Endothelial cell of umbilical vein (primary cell): Measurements from ENCODE around the gene EVI5. TPM values are rescaled to one million over a fixed set of nuclear protein-coding genes. Genes with fewer than 3 reads are reported as not detected.
A peak's percentile ranks its signal among the peaks of the same experiment; 100 is the strongest.
"Not testable (repeated sequence)": the region's sequence is repeated elsewhere in the genome, so short reads cannot be mapped to it uniquely, and the experiment has no call there.

Source experiments
- BruUV-seq: library from RNA; stranded (reverse); fragments of 400-500 nt; replicated peaks from 2 replicates; lab custom pipeline; 2021; lab: Mats Ljungman, UMichigan
- CTCF ChIA-PET: fragments of 300-600, 350-600 bp; sonication (Branson Sonifier 250); formaldehyde crosslinking; loops from one replicate; lab custom pipeline; 2021; ENCODE audit warnings: antibody characterized with exemption, inconsistent platforms; lab: Charles Lee
- POLR2A ChIA-PET: fragments of 300-600, 350-600 bp; sonication (Branson Sonifier 250); formaldehyde crosslinking; loops from one replicate; lab custom pipeline; 2021; ENCODE audit warnings: antibody characterized with exemption, inconsistent platforms; lab: Charles Lee
- DNase-seq: peaks from one replicate; pipeline ENCODE4 v3.0.0-alpha.2; 2011; ENCODE audit warnings: low read depth, low spot score
- FAIRE-seq: peaks from 2 replicates; lab custom pipeline; 2011; peaks lifted over from hg19 to GRCh38; lab: Jason Lieb, UNC
- H2AFZ ChIP-seq: 2 replicates; pipeline ENCODE4 v1.6.0; 2012; ENCODE audit warnings: low read depth, low read length, control low read depth, inconsistent platforms
- H3K27ac ChIP-seq: 2 replicates; pipeline ENCODE4 v1.5.1; 2011; ENCODE audit warnings: low read depth, mild to moderate bottlenecking, control low read depth, low read length, moderate library complexity; ENCODE audit not compliant: insufficient read depth
- H3K27me3 ChIP-seq, 2 experiments: 2 replicates each; pipeline versions ENCODE4 v1.6.0 to v1.6.1; 2011; ENCODE audit warnings: low read length in 2 of 2, mixed read lengths in 1 of 2; ENCODE audit not compliant: control insufficient read depth in 2 of 2, insufficient read depth in 2 of 2
- H3K36me3 ChIP-seq, 2 experiments: 2 replicates in 1 of 2; 3 replicates in 1 of 2; pipeline ENCODE4 v1.5.1; 2011; ENCODE audit warnings: low read length in 2 of 2, mild to moderate bottlenecking in 1 of 2, moderate library complexity in 1 of 2; ENCODE audit not compliant: control insufficient read depth in 2 of 2, insufficient read depth in 2 of 2; ENCODE audit errors: extremely low read depth in 1 of 2
- H3K4me1 ChIP-seq: 3 replicates; pipeline ENCODE4 v1.5.1; 2011; ENCODE audit warnings: mild to moderate bottlenecking, low read length; ENCODE audit not compliant: control insufficient read depth, insufficient read depth; ENCODE audit errors: extremely low read depth
- H3K4me2 ChIP-seq: 2 replicates; pipeline ENCODE4 v1.6.1; 2011; ENCODE audit warnings: low read length, control low read depth, mixed read lengths; ENCODE audit not compliant: insufficient read depth
- H3K4me3 ChIP-seq, 3 experiments: fragments of 200-600 bp in 1 of 3; sonication (generic), shearing (Covaris generic) in 1 of 3; replicated peaks in 1 of 3; 2 replicates each; pipeline ENCODE4 v1.5.1; 2011 to 2016; ENCODE audit warnings: control low read depth in 3 of 3, low read length in 3 of 3, mild to moderate bottlenecking in 2 of 3, inconsistent platforms in 1 of 3, low read depth in 1 of 3, moderate library complexity in 1 of 3; ENCODE audit not compliant: insufficient read depth in 1 of 3
- H3K79me2 ChIP-seq: 2 replicates; pipeline ENCODE4 v1.6.0; 2012; ENCODE audit warnings: low read length, inconsistent platforms; ENCODE audit not compliant: control insufficient read depth, insufficient read depth
- H3K9ac ChIP-seq: replicated peaks from 2 replicates; pipeline ENCODE3; 2011; ENCODE audit warnings: low read length, control low read depth; ENCODE audit not compliant: insufficient read depth; ENCODE audit errors: extremely low read depth
- H3K9me1 ChIP-seq: replicated peaks from 3 replicates; pipeline ENCODE4 v1.6.0; 2011; ENCODE audit warnings: mild to moderate bottlenecking, low read length; ENCODE audit not compliant: control insufficient read depth, insufficient read depth; ENCODE audit errors: extremely low read depth
- H3K9me3 ChIP-seq: replicated peaks from 2 replicates; pipeline ENCODE4 v1.5.1; 2012; ENCODE audit warnings: low read length, inconsistent platforms; ENCODE audit not compliant: control insufficient read depth, insufficient read depth
- H4K20me1 ChIP-seq: replicated peaks from 2 replicates; pipeline ENCODE3; 2011; ENCODE audit warnings: mild to moderate bottlenecking, low read length; ENCODE audit not compliant: control insufficient read depth, insufficient read depth; ENCODE audit errors: extremely low read depth
- CTCF ChIP-seq, 2 donors: IDR thresholded peaks; 1 replicate in 1 of 2; 2 replicates in 1 of 2; pipeline ENCODE4 v1.5.1; 2011; ENCODE audit warnings: low read length in 2 of 2, mild to moderate bottlenecking in 2 of 2, moderate library complexity in 2 of 2, control low read depth in 1 of 2, inconsistent platforms in 1 of 2, low read depth in 1 of 2; ENCODE audit not compliant: insufficient read depth in 1 of 2; ENCODE audit errors: extremely low read depth in 1 of 2
- FOS ChIP-seq: IDR thresholded peaks from 2 replicates; pipeline ENCODE4 v1.6.1; 2011; ENCODE audit warnings: mild to moderate bottlenecking, low read length, moderate library complexity, borderline replicate concordance; ENCODE audit not compliant: insufficient read depth
- GATA2 ChIP-seq: IDR thresholded peaks from 2 replicates; pipeline ENCODE4 v1.7.0; 2011; ENCODE audit warnings: low read depth, mild to moderate bottlenecking, moderate library complexity, mixed read lengths, low read length; ENCODE audit not compliant: insufficient read length, insufficient read depth
- POLR2A ChIP-seq: IDR thresholded peaks from 2 replicates; pipeline ENCODE4 v1.6.1; 2012; ENCODE audit warnings: low read depth, mild to moderate bottlenecking, control low read depth, low read length
- POLR2AphosphoS5 ChIP-seq: IDR thresholded peaks from 2 replicates; pipeline ENCODE4 v1.6.1; 2012; ENCODE audit warnings: low read depth, mild to moderate bottlenecking, control low read depth, low read length, moderate library complexity; ENCODE audit not compliant: insufficient read depth
- dilution Hi-C: fragments of 300-500 bp; cut with MboI; formaldehyde crosslinking; loops from one replicate; pipeline ENCODE4 v1.15.0; 2019; ENCODE audit warnings: low sequenced_read_pairs; ENCODE audit not compliant: extremely low pct_ligation_motif_present
- intact Hi-C: fragments of 100-400 bp; cut with micrococcal nuclease; formaldehyde crosslinking; loops from one replicate; pipeline ENCODE4 v1.10.0; 2022
- polyA plus RNA-seq, 4 experiments: library from polyadenylated mRNA; depleted of rRNA in 3 of 4; stranded (reverse) in 3 of 4; unstranded in 1 of 4; fragments of >200 nt; gene quantifications; 2 replicates each; pipeline versions ENCODE4 v1.2.1 to v1.2.3, GENCODE V29; 2011 to 2012; ENCODE audit warnings: missing spikeins in 1 of 4
- total RNA-seq: library from RNA; stranded (reverse); gene quantifications from 2 replicates; pipeline ENCODE4 v1.2.3, GENCODE V29; 2021

Gene EVI5
- total and polyA plus RNA-seq, 2 donors (not counting 3 experiments of a cell fraction or from before 2014, with no cell fraction given): 5.0 to 26.2 TPM

- dilution Hi-C loops, H3K9me3 ChIP-seq, H2AFZ ChIP-seq, H4K20me1 ChIP-seq, intact Hi-C loops, H3K9me1 ChIP-seq, BruUV-seq, H3K36me3 ChIP-seq, DNase-seq, H3K4me1 ChIP-seq, H3K27me3 ChIP-seq: not testable (repeated sequence)
- Histone ChIP-seq H3K27ac (peak overlapping the region; percentile 97), H3K79me2 (peaks cover 28% of the 10 kb centered on the region), H3K9ac (peak overlapping the region; percentile 96), H3K4me3 (peak overlapping the region; percentile 73 to 88 (median 77)), H3K4me2 (peak overlapping the region; percentile 97)
- TF ChIP-seq CTCF (IDR thresholded peaks at IDR 0.05; ENCODE audit: extremely low read depth in 1 of 2, insufficient read depth in 1 of 2, low read depth in 1 of 2, low read length in 2 of 2): peak in 1 of 2 donors; percentile 11
- CTCF ChIA-PET: interaction anchor here (0.8 to 4.8 kb wide), 9 partner anchors 12 to 473 kb away, joined by 4 to 43 read pairs (median 6); partner anchors contain the start of gene RPL5
- POLR2A ChIA-PET: interaction anchor here (0.6 to 1.2 kb wide), 2 partner anchors 48 to 284 kb away, joined by 6 read pairs; partner anchors contain the start of gene RPL5
- peak; percentile 4 for FAIRE-seq
These were observed 1.4 kb downstream of the EVI5 start for GRCh38 chr1:92783550-92783949.

- CTCF ChIA-PET: interaction anchor here (1.0 kb wide), 1 partner anchor 40 kb away, joined by 5 read pairs; no protein-coding TSS in a partner anchor
- H3K9me1 ChIP-seq: no peaks in the 10 kb centered on the region
- BruUV-seq: no TSS peak
- no peak overlapping the region for H3K4me2 ChIP-seq
- no peaks in the 10 kb centered on the region for H3K9me3 ChIP-seq
- H3K79me2 ChIP-seq: peaks cover 44% of the 10 kb centered on the region
- H2AFZ ChIP-seq: no peak overlapping the region
- intact Hi-C loops (no loop called here), dilution Hi-C loops (no loop called here)
- TF ChIP-seq CTCF (IDR thresholded peaks at IDR 0.05; ENCODE audit: extremely low read depth in 1 of 2, insufficient read depth in 1 of 2, low read depth in 1 of 2, low read length in 2 of 2) (no peak), GATA2 (no peak), POLR2A (no peak), FOS (no peak), POLR2AphosphoS5 (no peak)
- no peaks in the 10 kb centered on the region for H3K4me1 ChIP-seq
- no peak overlapping the region for H3K9ac ChIP-seq
- no peaks in the 10 kb centered on the region for H3K36me3 ChIP-seq
- no peak for FAIRE-seq
- POLR2A ChIA-PET: no interaction called here
- no peak for DNase-seq
- no peak overlapping the region for H3K27ac ChIP-seq
- no peak overlapping the region for H3K4me3 ChIP-seq
- no peaks in the 10 kb centered on the region for H3K27me3 ChIP-seq
- no peaks in the 10 kb centered on the region for H4K20me1 ChIP-seq
These were observed 6.5 kb downstream of the EVI5 start for GRCh38 chr1:92778376-92778775.
